Activated CD4-positive, alpha-beta T cell treated with anti-CD3 and anti-CD28 coated beads, Interleukin-2, amount 50 U/mL, for 48 hours (primary cell): Measurements from ENCODE around the gene NPC2.
"Not testable (repeated sequence)": the region's sequence is repeated elsewhere in the genome, so short reads cannot be mapped to it uniquely, and the experiment has no call there.

ENCODE experiments used
- DNase-seq, 2 experiments: peaks; one replicate each; pipeline ENCODE4 v3.0.0-alpha.2; 2020

Gene NPC2

DNA sequence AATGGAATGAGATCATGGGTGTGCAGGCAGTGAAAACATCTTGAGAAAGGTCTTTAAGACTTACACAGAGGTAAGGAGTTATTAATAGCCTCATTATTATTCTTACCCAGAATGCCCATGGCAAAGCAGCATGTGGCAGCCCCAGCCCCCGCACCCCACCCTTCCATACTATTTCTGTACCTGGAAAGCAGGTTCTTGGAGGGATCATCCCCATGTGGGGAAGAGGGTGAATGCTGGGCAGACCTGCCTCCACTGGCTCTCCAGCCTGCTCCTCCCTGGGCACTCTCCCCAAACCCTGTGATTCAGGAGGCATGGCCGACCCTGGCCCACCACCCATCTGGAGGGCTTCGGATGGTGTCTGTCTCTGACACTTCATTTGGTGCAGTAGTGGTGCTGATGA, 28.3 kb downstream of the NPC2 start:
- DNase-seq = no peak

GRCh38 chr14:74463697-74464096, 29.4 kb downstream of the NPC2 start:
- DNase-seq = no peak

GRCh38 chr14:74462993-74463392, 30.1 kb downstream of the NPC2 start:
- DNase-seq = no peak

GRCh38 chr14:74459976-74460375, 33.1 kb downstream of the NPC2 start:
- DNase-seq = no peak

DNA sequence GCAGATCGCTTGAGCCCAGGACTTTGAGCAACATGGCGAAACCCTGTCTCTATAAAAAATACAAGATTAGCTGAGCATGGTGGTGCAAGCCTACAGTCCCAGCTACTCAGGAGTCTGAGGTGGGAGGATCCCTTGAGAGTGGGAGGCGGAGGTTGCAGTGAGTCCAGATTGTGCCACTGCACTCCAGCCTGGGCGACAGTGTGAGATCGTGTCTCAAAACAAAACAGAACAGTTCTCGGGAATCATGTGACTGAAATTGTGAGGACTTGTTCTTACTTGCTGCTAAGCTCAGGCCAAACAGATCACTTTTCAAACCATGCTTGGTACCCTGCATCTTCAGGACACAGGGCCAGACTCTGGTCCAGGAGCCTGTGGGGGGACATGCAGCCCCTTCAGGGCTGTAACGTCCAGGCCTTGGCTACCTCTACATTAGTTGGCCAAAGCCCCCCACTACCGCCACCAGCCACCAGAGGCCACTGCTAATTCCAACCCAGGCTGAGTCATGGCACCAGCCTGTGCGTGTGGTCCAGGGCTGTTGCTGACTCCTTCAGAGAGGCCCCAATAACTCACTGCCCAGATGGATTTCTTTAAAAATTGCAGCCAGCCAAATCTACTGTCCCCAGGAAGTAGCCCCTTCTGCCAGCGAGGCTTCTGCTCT, 33.7 kb downstream of the NPC2 start:
- DNase-seq = peak; percentile 42 to 53

DNA sequence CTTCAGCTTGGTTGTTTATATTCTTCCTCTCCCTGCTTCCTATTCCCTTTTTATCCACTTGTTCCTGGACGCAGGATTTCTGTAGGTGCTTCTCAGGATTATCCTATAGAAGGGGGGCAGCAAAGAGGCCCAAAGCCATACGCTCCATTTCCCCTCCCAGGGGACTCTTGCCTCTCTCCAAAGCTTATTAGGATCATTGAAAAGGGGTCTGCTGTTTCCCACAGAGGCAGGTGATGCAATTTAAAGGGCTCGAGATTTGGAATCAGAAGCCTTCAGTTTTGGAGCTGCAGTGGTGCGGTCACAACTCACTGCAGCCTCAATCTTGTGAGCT, 35.6 kb downstream of the NPC2 start:
- DNase-seq = no peak

GRCh38 chr14:74456684-74457564, 36.2 kb downstream of the NPC2 start:
- no peak for DNase-seq

- DNase-seq = not testable (repeated sequence)
Observed at GRCh38 chr14:74454397-74454796, 38.7 kb downstream of the NPC2 start.

GRCh38 chr14:74444866-74445265, 48.2 kb downstream of the NPC2 start:
- DNase-seq = no peak

GRCh38 chr14:74442757-74443156, 50.3 kb downstream of the NPC2 start:
- no peak for DNase-seq

DNA sequence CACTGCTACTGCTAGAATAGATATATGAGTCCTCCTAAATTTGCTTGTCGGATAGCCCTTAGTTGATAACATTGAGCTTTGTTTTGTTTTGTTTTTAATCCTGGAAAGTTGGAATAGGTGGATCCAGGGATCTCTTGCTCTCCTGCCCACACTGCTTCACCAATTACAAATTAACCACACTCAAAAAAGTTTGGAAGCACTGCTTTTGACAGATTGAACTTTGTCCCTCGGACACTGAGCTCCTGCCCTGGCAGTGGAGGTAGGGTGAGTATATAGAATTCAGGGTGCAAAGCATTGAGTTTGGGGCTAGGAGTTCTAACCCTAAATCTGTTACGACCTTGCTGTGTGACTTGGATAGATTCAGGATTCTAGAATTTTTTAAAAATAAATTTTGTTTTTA, 52.0 kb downstream of the NPC2 start:
- DNase-seq = no peak

DNA sequence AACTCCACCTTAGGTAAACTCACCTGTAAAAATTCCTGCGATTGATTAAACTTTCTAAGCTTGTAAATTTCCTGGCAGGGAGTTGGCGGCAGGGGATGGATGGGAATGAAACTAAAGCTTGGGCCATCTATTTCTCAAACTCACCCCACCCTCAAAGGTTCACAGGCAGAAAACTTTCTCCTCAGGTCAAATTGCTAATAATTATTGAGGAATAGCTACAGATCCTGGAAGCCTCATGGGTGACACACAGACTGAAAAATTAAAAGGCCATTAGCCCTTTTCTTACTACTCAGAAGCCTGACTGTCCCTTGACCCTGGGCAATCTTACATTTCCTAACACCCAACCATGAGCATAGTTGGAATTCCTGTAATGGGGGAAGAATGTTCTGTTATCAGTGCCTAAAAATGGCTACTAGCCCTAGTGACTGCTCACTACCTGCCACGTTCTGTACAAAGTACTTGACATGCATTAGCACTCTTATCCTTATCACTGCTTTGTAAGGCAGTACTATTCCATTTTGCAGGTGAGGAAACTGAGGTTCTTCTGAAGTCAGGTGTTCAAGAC, 54.7 kb downstream of the NPC2 start:
- no peak for DNase-seq

- no peak for DNase-seq
Observed at GRCh38 chr14:74437496-74438053, 55.5 kb downstream of the NPC2 start.

DNA sequence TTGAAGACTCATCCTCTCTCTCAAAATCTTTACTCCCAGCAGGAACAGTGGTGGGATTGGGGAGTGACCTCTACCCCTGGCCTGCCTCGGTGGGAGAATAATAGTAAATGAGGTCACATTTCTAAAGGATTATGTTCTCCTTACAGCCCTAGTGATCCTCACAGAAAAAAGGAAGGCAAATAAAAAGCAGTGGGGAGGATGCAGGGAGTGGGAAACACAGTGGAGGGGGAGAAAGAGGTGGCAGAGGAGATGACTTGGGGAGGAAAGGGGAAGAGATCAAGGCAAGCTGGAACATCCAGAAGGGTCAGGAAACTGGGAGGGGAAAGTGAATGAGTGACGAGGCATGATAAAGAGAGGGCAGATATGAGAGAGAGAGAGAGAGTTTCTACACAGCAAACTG, 58.8 kb downstream of the NPC2 start:
- no peak for DNase-seq

DNA sequence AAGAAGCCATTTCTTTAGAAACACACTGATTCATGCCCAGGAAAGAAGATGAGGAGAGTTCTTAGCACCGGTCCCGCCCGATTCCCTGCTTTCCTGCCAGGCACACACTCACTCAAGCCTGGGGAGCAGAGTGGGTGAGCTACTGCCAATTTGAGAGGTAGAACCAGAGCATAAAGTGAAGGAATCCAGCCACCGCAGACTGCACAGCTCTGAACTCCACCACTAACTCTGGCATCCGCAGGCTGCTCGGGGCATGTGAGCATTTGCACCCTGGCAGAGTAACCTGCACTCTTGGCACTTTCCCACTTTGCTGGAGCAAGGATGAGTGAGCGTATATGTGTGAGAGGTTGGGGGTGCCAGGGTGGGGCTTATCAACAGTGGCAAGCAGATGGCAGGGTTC, 63.1 kb downstream of the NPC2 start:
- DNase-seq = no peak
